GM20431 (cell line): ENCODE measurements around the gene NEK2.

ENCODE experiments used
- in situ Hi-C: fragments of 300-500 bp; cut with MseI, MboI; formaldehyde crosslinking; loops from one replicate; pipeline ENCODE4 v1.15.0; 2020; ENCODE audit warnings: low sequenced_read_pairs; ENCODE audit not compliant: unreplicated experiment

The NEK2 gene

DNA sequence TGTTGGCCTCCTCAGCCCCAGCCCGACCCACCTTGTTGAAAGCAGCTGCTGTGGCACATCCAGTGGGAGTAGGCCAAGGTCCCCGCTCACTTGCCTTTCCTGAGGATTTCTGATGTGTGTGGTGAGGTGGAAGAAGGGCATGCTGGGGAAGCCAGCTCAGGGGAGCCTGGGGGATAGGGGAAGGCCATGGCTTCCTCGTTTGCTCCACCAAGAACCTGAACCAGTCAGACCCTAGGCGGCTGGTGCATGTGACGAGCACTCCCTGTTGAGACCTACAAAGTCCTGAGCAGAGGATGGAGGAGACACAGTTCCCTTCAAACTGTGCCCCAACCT is 58.5 kb downstream of the NEK2 start:
- in situ Hi-C loops: no loop called here

DNA sequence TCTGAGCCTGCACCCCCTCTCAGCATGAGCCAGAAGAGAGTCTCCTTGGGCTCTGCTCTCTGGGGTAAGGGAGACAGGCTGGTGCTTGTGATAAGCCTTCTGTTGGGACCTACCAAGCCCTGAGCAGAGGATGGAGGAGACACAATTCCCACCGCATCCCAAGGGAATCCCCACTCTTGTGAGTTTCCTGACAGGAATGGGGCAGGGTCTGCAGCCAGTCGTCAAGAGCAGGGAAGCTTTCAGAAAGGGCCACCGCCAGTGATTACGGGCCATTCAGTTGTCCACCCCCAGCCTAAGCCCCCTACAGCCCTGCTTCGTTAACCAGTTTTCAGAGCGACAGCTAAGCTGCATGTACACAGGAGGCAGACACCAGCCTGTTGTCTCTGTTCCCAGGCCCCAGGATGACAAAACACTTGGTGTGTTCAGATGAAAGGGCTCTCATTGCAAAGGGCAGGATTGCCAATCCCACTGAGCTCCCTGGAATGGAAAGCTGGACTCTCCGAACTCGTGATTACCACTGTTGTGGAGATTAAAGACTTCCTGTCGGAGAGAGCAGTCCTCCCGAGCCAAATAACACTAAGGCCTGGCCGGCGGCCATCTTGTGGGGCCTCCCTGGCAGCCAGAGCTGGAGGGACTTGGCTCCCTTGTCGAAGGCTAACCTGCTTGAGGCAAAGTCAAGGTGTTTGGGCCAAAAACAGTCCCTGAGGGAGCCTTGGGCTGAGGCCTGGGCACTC is 59.0 kb downstream of the NEK2 start:
- in situ Hi-C loops: no loop called here

DNA sequence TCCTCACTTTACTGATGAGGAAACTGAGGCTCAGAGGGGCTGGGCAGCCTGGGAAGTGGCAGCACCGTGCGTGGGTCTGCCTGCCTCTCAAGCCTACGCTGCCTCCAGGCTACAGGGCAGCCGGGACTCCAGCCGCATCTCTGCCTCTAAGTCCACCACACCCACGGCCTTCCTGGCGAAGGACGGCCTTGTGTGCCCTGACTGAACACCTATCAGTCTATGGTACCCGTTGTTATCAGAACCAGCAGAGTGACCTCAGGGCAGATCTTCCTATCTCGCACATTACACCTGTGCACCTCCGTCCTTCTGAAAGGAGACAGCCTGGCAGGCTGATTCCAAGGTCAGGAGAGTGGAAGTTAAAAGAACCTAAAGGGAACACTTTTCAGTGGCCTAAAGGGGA is 60.8 kb downstream of the NEK2 start:
- in situ Hi-C loops: no loop called here

DNA sequence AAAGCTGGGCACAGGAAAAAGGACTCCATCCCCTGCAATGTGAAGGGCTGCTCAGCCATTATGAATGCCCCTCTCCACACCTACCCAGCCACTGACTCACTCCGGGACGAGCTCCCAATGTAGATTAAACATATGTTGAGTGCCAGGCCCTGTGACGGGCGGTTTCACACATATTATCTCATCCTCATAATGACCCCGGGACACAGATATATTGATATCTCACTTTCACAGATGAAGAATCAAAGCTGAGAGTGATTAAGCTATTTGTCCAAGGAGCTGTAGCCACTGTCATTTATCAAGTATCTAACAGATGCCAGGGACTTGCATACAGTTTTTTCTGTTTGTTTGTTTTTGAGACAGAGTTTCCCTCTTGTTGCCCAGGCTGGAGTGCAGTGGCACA is 61.5 kb downstream of the NEK2 start:
- in situ Hi-C loops: no loop called here

DNA sequence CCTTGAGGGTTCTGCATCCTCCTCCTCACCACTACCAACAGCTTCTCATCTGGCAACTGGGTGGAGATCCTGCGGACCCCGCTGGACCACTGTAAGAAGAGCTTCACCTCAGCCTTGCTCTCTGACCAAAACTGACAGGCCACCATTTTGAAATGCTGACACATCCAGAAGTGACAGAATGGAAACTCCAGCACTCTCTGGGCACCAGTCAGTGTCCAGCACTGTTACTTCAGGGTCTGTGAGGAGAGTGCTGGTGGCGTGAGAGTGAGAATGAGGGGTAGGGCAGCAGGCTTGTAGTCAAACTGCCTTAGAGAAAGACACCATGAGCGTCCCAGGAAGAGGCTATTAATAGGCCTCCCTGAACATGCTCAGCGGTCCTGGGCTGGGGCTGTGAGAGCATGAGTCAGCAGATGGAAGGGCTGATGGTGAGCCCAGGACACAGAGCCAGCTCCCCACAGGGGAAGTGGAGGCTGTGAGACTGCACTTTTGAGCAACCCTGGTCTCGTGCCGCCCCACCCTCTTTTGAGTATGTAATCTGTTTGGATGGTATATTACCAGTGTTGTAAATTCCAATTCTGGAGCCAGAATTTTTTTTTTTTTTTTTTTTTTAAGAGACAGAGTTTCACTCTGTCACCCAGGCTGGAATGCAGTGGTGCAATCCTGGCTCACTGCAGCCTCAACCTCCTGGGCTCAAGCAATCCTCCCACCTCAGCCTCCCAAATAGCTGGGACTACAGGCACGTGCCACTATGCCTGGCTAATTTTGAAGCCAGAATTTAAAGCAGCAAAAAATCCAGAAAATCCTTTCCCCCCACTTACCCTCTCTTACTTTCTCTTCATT is 62.1 kb downstream of the NEK2 start:
- in situ Hi-C loops: no loop called here

DNA sequence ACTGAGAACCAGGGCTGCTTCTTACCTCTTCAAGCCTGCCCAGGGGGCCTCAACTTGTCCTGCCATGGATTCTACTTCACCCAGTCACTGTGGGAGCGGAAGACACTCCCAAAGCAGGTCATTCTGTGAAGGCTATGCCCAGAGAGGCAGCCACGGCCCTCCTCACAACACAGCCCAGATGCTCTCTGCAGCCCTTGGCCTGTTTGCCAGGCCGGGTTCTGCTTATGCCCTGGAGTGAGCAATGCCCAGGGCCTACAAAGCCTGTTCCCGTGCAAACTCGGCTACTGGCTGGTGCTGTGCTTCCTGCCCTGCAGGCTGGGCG is 62.7 kb downstream of the NEK2 start:
- in situ Hi-C loops: no loop called here
